H9 (cell line): Measurements from ENCODE around the gene PLEKHO1. TPM values are rescaled to one million over a fixed set of nuclear protein-coding genes. Genes with fewer than 3 reads are reported as not detected.

Experiments used
- DNase-seq: peaks from one replicate; pipeline ENCODE4 v3.0.0-alpha.2; 2017
- H2AFZ ChIP-seq: one replicate; pipeline ENCODE4 v1.6.1; 2013; ENCODE audit warnings: mild to moderate bottlenecking, low read length, control low read depth, moderate library complexity
- H2AK5ac ChIP-seq: 2 replicates; pipeline ENCODE4 v1.6.1; 2013; ENCODE audit warnings: low read length, control low read depth, mixed read lengths; ENCODE audit not compliant: insufficient read length
- H2BK120ac ChIP-seq: one replicate; pipeline ENCODE4 v1.6.1; 2013; ENCODE audit warnings: low read depth, mild to moderate bottlenecking, low read length, control low read depth, inconsistent platforms; ENCODE audit not compliant: poor library complexity, severe bottlenecking
- H2BK12ac ChIP-seq: 2 replicates; pipeline ENCODE4 v1.6.1; 2013; ENCODE audit warnings: low read length, control low read depth, mixed read lengths, low read depth; ENCODE audit not compliant: insufficient read length
- H2BK15ac ChIP-seq: 2 replicates; pipeline ENCODE4 v1.6.1; 2013; ENCODE audit warnings: low read depth, low read length, control low read depth
- H2BK20ac ChIP-seq: one replicate; pipeline ENCODE4 v1.6.1; 2013; ENCODE audit warnings: low read depth, mild to moderate bottlenecking, low read length, control low read depth, inconsistent platforms; ENCODE audit not compliant: poor library complexity, severe bottlenecking
- H2BK5ac ChIP-seq: 2 replicates; pipeline ENCODE4 v1.6.1; 2013; ENCODE audit warnings: low read length, control low read depth, mixed read lengths; ENCODE audit not compliant: insufficient read length
- H3K14ac ChIP-seq: 2 replicates; pipeline ENCODE4 v1.6.1; 2013; ENCODE audit warnings: low read length, control low read depth; ENCODE audit not compliant: insufficient read depth
- H3K18ac ChIP-seq: 2 replicates; pipeline ENCODE4 v1.6.1; 2013; ENCODE audit warnings: low read depth, mild to moderate bottlenecking, mixed read lengths, low read length, control low read depth; ENCODE audit not compliant: insufficient read length
- H3K23ac ChIP-seq: 2 replicates; pipeline ENCODE4 v1.6.1; 2013; ENCODE audit warnings: low read length, control low read depth, mixed read lengths, low read depth; ENCODE audit not compliant: insufficient read length
- H3K23me2 ChIP-seq: 2 replicates; pipeline ENCODE4 v1.6.1; 2013; ENCODE audit warnings: low read depth, mild to moderate bottlenecking, mixed read lengths, low read length, control low read depth; ENCODE audit not compliant: insufficient read length, poor library complexity, severe bottlenecking
- H3K27ac ChIP-seq: 2 replicates; pipeline ENCODE4 v1.5.1; 2013; ENCODE audit warnings: low read length, control low read depth, mixed read lengths, low read depth; ENCODE audit not compliant: insufficient read length
- H3K27me3 ChIP-seq: 2 replicates; pipeline ENCODE4 v1.6.1; 2013; ENCODE audit warnings: low read length, control low read depth, inconsistent platforms; ENCODE audit not compliant: insufficient read depth
- H3K4ac ChIP-seq: 2 replicates; pipeline ENCODE4 v1.6.1; 2013; ENCODE audit warnings: low read depth, mild to moderate bottlenecking, control low read depth, inconsistent platforms, low read length, moderate library complexity
- H3K4me1 ChIP-seq: 2 replicates; pipeline ENCODE4 v1.6.1; 2013; ENCODE audit warnings: low read length, control low read depth, inconsistent platforms; ENCODE audit not compliant: insufficient read depth
- H3K4me2 ChIP-seq: 2 replicates; pipeline ENCODE4 v1.6.1; 2013; ENCODE audit warnings: low read length, control low read depth, mixed read lengths; ENCODE audit not compliant: insufficient read length, insufficient read depth
- H3K56ac ChIP-seq: 2 replicates; pipeline ENCODE4 v1.6.1; 2013; ENCODE audit warnings: low read depth, mild to moderate bottlenecking, mixed read lengths, low read length, control low read depth; ENCODE audit not compliant: insufficient read length
- H3K79me1 ChIP-seq: 2 replicates; pipeline ENCODE4 v1.6.1; 2013; ENCODE audit warnings: low read depth, mild to moderate bottlenecking, moderate library complexity, low read length, control low read depth, inconsistent platforms; ENCODE audit not compliant: insufficient read depth, poor library complexity, severe bottlenecking
- H3K79me2 ChIP-seq: 2 replicates; pipeline ENCODE4 v1.6.1; 2013; ENCODE audit warnings: low read length, control low read depth, inconsistent platforms; ENCODE audit not compliant: insufficient read depth
- H3K9ac ChIP-seq: 2 replicates; pipeline ENCODE4 v1.6.1; 2013; ENCODE audit warnings: low read length, control low read depth, mixed read lengths; ENCODE audit not compliant: insufficient read length; ENCODE audit errors: extremely low read depth
- H3K9me3 ChIP-seq: one replicate; pipeline ENCODE4 v1.6.1; 2013; ENCODE audit warnings: low read depth, low read length, inconsistent platforms; ENCODE audit not compliant: control insufficient read depth
- H3T11ph ChIP-seq: one replicate; pipeline ENCODE4 v1.6.1; 2013; ENCODE audit warnings: mild to moderate bottlenecking, low read length, control low read depth, inconsistent platforms
- H4K20me1 ChIP-seq: one replicate; pipeline ENCODE4 v1.6.1; 2013; ENCODE audit not compliant: control insufficient read depth, insufficient read length, insufficient read depth
- H4K5ac ChIP-seq: 2 replicates; pipeline ENCODE4 v1.6.1; 2013; ENCODE audit warnings: low read depth, mild to moderate bottlenecking, mixed read lengths, low read length, control low read depth; ENCODE audit not compliant: insufficient read length
- H4K8ac ChIP-seq: replicated peaks from 2 replicates; pipeline ENCODE4 v1.6.1; 2013; ENCODE audit warnings: low read length, control low read depth, mixed read lengths, low read depth; ENCODE audit not compliant: insufficient read length
- H4K91ac ChIP-seq: 2 replicates; pipeline ENCODE4 v1.6.1; 2013; ENCODE audit warnings: low read depth, mild to moderate bottlenecking, moderate library complexity, mixed read lengths, low read length, control low read depth; ENCODE audit not compliant: insufficient read length
- H3K27ac Mint-ChIP-seq, 3 experiments: 2 replicates in 2 of 3; 3 replicates in 1 of 3; pipeline ENCODE4 v1.8.0; 2020 to 2021; ENCODE audit warnings: mixed read lengths in 3 of 3, mild to moderate bottlenecking in 1 of 3, moderate library complexity in 1 of 3
- H3K27me3 Mint-ChIP-seq: 2 replicates; pipeline ENCODE4 v1.8.0; 2021; ENCODE audit warnings: low read depth, mild to moderate bottlenecking, moderate library complexity, mixed read lengths
- H3K36me3 Mint-ChIP-seq, 3 experiments: 2 replicates in 2 of 3; 3 replicates in 1 of 3; pipeline ENCODE4 v1.8.0; 2020 to 2021; ENCODE audit warnings: low read depth in 3 of 3, mixed read lengths in 3 of 3; ENCODE audit not compliant: insufficient read depth in 1 of 3
- H3K4me1 Mint-ChIP-seq, 2 experiments: 2 replicates each; pipeline ENCODE4 v1.8.0; 2020; ENCODE audit warnings: mixed read lengths in 2 of 2
- H3K4me3 Mint-ChIP-seq, 2 experiments: 2 replicates in 1 of 2; 3 replicates in 1 of 2; pipeline ENCODE4 v1.8.0; 2020 to 2021; ENCODE audit warnings: mild to moderate bottlenecking in 2 of 2, mixed read lengths in 2 of 2, moderate library complexity in 1 of 2
- H3K9me3 Mint-ChIP-seq, 2 experiments: 2 replicates in 1 of 2; 3 replicates in 1 of 2; pipeline ENCODE4 v1.8.0; 2020; ENCODE audit warnings: mild to moderate bottlenecking in 2 of 2, mixed read lengths in 2 of 2, moderate library complexity in 1 of 2
- WGBS: extraction: QIAGEN DNeasy Blood & Tissue Kit; methylation state at CpG from one replicate; pipeline ENCODE4 v1.1.7; 2013; ENCODE audit warnings: missing lambda C conversion rate, low lambda C conversion rate, mixed read lengths; ENCODE audit not compliant: insufficient read length; ENCODE audit errors: extremely low coverage; 5-methylcytosine and 5-hydroxymethylcytosine counted together
- total RNA-seq: library from RNA; stranded (reverse); gene quantifications from 2 replicates; pipeline ENCODE4 v1.2.1, GENCODE V29; 2021
- TF ChIP-seq, protein P1 (sequence below): fragments of 200-600 bp; sonication (generic); conservative IDR thresholded peaks from 3 replicates; pipeline ENCODE4 v1.8.0; 2021; ENCODE audit warnings: antibody characterized with exemption, mild to moderate bottlenecking

Gene PLEKHO1
- total RNA-seq, 1 experiment from 2014 or later, result 48.1 TPM

DNA sequence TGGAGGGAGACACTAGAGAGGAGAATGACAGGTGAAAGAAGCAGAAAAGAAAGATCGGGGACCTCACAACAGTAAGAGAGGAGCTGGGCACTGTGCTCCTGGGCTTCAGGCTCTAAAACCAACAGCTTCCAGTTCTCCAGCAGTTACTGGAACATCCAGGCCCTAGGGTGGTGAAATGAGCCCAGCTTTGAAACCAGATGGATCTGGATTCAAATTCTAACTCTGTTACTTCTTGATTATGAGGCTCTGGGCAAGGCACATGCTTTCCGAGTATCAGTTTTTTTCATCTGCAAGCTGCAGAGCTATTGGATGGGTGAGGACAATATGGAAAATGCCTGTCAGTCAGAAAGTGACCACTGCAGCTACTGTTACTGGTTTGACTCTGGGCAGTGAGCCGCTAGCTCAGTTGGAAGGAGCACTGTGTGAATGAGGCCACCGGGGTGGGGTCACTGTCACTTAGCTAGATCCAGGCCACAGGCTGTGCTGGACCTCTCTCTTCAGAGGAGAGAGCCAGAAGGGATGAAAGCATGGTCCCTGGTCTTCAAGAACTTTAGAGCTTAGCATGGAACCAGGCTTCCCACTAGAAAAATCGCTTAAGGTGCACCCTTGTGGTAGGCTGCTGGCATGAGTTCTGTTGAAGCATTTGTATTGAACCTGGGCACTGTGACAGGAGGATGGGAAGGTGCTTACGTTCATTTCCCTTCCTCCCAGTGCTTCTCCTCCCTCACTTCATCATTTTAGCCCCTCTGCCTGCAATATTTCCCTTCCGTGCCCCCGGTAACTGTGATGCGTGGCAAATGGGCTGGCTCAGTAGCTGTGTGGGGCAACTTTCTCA is 12.2 kb downstream of the PLEKHO1 start:
- DNase-seq, result no peak
- Histone ChIP-seq H3K9me3 (no peaks in the 10 kb centered on the region), H2BK15ac (0 out of 2 replicates have a peak overlapping the region, but pooled peaks have one; percentile 7), H3K4ac (peak overlapping the region; percentile 12), H3K4me2 (peak overlapping the region; percentile 31), H3K14ac (peak overlapping the region; percentile 91; the same call in 1 of the 2 replicates), H2AK5ac (no peak overlapping the region), H3K56ac (no peak overlapping the region), H3K23ac (no peak overlapping the region), H2BK12ac (peak overlapping the region; percentile 35), H3K27me3 (no peaks in the 10 kb centered on the region), H2BK20ac (no peak overlapping the region), H2BK5ac (no peak overlapping the region), H3K27ac (peak overlapping the region; percentile 92), H3K4me1 (peaks cover 16% of the 10 kb centered on the region), H4K5ac (peak overlapping the region; percentile 20), H2AFZ (no peak overlapping the region), H3K9ac (peak overlapping the region; percentile 59), H3K79me1 (no peaks in the 10 kb centered on the region), H4K20me1 (no peaks in the 10 kb centered on the region), H4K91ac (peak overlapping the region; percentile 16), H3K18ac (peak overlapping the region; percentile 93), H3K23me2 (peaks cover 7% of the 10 kb centered on the region), H3K79me2 (no peaks in the 10 kb centered on the region), H4K8ac (no peak overlapping the region), H3T11ph (peak overlapping the region; percentile 74), H2BK120ac (peak overlapping the region; percentile 42)
- peaks cover 24 to 40% (median 31%) of the 10 kb centered on the region in 3 experiments for H3K36me3 Mint-ChIP-seq
- peak overlapping the region; percentile 96 to 100 (median 99) for H3K27ac Mint-ChIP-seq
- no peaks in the 10 kb centered on the region; the same call in 1 of the 2 replicates for H3K27me3 Mint-ChIP-seq
- H3K4me1 Mint-ChIP-seq, result peaks cover 45 to 46% of the 10 kb centered on the region in 2 experiments
- no CpG with 5 or more reads among the region's 9 CpGs for WGBS
- TF ChIP-seq, protein P1, sequence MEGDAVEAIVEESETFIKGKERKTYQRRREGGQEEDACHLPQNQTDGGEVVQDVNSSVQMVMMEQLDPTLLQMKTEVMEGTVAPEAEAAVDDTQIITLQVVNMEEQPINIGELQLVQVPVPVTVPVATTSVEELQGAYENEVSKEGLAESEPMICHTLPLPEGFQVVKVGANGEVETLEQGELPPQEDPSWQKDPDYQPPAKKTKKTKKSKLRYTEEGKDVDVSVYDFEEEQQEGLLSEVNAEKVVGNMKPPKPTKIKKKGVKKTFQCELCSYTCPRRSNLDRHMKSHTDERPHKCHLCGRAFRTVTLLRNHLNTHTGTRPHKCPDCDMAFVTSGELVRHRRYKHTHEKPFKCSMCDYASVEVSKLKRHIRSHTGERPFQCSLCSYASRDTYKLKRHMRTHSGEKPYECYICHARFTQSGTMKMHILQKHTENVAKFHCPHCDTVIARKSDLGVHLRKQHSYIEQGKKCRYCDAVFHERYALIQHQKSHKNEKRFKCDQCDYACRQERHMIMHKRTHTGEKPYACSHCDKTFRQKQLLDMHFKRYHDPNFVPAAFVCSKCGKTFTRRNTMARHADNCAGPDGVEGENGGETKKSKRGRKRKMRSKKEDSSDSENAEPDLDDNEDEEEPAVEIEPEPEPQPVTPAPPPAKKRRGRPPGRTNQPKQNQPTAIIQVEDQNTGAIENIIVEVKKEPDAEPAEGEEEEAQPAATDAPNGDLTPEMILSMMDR, result peak; percentile 30; the same call in 2 of the 3 replicates
- peak overlapping the region; percentile 53 to 77 for H3K4me3 Mint-ChIP-seq
- no peaks in the 10 kb centered on the region; a peak in 1 of 5 replicates for H3K9me3 Mint-ChIP-seq
